GM19468 (cell line): ENCODE results near the gene TAF6.
A peak's percentile ranks its signal among the peaks of the same experiment; 100 is the strongest.

Experiments used
- ATAC-seq: cut with Tn5 transposase; IDR thresholded peaks from one replicate; pipeline ENCODE4 v1.9.1; 2021; ENCODE audit warnings: mild to moderate bottlenecking, moderate library complexity, moderate number of reproducible peaks; ENCODE audit not compliant: unreplicated experiment; ENCODE audit errors: extremely low read depth

Gene TAF6

DNA sequence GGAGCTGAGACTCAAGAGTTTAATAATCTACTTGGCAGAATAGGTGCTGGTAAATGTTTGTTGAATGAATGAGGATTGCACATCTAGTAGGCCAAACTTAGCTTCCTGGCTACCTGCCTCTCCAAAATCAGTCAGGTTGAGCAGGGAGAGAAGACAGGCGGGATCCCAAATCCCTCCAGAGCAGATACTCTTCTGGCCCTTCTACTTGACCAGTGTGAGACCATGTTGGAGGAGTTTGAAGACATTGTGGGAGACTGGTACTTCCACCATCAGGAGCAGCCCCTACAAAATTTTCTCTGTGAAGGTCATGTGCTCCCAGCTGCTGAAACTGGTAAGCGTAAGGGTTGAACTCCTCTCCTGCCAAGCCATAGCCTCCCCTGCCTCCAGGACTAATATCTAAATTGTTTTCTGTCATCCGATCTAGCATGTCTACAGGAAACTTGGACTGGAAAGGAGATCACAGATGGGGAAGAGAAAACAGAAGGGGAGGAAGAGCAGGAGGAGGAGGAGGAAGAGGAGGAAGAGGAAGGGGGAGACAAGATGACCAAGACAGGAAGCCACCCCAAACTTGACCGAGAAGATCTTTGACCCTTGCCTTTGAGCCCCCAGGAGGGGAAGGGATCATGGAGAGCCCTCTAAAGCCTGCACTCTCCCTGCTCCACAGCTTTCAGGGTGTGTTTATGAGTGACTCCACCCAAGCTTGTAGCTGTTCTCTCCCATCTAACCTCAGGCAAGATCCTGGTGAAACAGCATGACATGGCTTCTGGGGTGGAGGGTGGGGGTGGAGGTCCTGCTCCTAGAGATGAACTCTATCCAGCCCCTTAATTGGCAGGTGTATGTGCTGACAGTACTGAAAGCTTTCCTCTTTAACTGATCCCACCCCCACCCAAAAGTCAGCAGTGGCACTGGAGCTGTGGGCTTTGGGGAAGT lies 5.4 kb upstream of the TAF6 start:
- ATAC-seq: no peak

DNA sequence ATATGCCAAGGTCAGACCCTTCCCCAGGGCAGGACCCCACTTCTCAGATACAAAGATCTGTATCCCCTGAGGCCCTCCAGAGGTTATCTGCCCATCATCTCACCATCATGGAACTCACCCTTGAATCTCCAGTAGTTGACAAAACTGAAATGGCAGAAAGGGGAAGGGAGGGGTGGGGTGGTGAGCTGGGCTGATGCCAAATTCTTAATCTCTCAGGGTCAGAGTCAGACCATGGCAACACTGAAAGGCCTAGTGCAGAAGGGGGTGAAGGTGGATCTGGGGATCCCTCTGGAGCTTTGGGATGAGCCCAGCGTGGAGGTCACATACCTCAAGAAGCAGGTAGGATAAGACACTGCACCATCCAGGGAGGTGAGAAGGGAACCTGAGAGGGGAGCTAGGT lies 3.4 kb upstream of the TAF6 start:
- ATAC-seq: no peak

DNA sequence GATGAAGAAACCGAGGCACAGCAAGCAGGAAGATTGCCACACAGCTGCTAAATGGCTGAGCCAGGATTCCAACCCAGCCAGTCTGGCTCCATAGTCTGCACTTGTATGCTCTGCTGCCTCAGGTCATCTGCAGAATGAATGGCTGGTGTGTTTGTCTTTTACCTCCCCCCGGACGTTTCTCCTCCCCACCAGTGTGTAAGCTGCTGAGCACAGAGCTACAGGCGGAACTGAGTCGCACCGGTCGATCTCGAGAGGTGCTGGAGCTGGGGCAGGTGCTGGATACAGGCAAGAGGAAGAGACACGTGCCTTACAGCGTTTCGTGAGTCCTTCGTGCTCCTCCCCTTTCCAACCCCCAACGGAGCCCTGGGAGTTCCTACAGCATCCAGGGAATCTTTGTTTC lies 2.9 kb upstream of the TAF6 start:
- no peak for ATAC-seq

DNA sequence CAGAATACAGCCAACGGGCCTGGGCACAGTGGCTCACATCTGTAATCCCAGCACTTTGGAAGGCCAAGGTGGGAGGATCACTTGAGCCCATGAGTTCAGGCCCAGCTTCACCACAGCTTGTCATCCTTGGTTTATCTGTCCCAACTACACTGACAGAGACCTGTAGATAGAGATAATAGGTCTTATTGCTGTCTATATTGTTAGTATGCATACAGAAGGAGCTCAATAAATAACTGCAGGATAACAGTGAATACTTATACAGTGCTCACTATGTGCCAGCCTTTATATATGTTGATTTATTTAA lies 1.5 kb upstream of the TAF6 start:
- no peak for ATAC-seq

DNA sequence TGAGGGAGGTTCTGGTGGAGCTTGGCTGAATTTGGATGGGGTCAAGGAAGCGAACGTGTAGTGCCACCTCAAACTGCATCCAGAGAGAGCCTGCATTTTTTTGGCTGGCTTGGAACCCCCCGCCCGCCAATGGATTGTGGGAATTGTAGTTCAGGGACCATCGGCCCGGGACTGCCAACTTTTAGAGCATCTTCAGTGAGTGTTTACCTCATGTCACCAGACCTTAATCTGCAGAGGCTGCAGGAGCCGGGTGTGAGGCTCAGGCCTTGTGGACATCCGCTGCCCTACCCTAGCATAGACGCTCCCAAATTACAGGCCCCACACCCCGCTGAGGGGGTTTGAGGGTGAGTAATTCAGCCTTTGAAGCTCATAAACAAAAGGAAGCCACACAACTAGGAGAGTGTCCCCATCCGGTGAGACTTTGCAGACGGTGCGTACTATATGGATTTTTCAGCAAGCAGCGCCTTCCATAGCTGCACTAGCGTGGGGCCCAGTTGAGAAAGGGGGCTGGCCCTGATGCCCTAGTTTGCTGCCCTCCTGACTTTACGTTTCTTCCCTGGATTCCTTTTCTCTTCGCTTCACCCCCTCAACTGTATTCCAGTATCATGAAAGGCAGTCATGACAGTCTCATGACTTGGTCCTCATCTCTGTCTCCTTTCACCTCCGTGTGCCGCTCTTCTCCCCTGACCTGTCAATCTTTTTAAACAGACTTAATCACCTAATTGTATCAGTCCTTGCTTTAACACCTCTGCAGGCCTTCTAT lies 993 bp upstream of the TAF6 start:
- no peak for ATAC-seq

DNA sequence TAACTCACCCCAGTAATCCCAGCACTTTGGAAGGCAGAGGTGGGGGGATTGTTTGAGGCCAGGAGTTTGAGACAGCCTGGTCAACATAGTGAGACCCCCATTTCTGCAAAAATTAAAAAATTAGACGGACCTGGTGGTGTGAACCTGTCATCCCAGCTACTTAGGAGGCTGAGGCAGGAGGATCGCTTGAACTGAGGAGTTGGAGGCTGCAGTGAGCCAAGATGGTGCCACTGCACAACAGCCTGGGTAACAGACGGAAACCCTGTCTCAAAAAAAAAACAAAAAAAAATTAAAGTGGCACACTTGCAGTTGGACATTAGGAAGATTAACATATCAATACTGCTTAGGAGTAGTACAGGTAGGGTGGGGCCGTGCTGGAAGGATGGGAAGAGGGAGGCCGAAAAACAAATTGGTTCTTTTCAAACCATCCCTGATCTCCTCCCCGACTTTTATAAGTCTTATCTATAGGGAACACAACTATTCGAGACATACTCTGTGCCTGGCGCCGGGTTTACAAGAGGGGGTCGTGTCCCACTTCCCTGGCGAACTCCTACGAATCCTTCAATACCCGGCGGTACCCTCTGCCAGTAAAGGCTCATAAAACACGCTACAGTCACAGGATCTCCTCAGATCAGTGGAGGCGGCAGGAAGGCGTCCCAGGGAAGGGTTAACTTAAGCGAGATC lies 628 bp downstream of the TAF6 start:
- no peak for ATAC-seq

DNA sequence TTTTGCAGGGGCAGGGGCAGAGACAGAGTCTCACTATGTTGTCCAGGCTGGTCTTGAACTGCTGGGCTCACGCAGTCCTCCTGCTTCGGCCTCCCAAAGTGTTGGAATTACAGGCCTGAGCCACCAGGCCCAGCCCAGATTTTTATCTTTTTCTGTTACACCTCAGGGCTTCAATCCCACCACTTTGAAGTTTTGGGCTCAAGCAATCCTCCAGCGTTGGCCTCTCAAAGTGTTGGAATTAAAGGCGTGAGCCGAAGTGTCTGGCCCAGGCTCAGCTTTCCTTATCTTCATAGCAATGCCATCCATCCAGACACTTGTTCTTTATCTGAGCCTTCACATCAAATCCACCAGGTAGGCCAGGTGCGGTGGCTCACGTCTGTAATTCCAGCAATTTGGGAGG lies 4.1 kb downstream of the TAF6 start:
- no peak for ATAC-seq

DNA sequence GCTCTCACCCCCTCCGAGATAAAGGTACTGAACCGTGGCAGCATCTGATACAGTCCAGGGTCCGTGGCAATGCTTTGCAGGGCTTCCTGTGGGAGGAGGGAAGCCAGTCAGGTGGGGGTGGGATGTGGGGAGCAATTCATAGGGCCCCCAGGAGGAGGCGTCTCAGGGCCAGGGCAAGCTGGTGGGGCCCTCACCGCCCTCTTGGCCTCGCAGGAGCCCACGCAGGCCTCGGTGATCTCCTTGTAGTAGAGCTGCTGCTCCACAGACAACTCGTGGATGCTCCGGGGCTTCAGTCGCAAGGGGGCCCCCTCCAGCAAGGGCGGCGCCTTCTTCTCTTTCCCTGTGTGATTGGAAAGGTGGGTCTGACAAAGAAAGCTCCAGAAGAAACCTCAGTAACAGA lies 7.2 kb downstream of the TAF6 start:
- no peak for ATAC-seq

DNA sequence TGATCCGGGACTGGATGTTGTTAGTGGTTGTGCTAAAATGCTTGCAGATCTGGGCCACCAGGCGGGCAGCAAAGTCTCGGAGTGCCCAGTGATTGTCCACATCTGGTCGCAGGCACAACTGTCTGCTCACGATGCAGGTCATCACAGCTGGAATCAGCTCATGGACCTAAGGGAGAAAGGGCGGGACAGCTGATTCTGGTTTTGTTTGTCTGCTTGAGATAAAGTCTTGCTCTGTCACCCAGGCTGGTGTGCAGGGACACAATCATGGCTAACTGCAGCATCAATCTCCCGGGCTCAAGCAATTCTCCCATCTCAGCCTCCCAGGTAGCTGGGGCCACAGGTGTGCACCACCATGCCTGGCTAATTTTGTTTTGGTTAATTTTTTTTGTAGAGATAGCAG lies 8.0 kb downstream of the TAF6 start:
- no peak for ATAC-seq

DNA sequence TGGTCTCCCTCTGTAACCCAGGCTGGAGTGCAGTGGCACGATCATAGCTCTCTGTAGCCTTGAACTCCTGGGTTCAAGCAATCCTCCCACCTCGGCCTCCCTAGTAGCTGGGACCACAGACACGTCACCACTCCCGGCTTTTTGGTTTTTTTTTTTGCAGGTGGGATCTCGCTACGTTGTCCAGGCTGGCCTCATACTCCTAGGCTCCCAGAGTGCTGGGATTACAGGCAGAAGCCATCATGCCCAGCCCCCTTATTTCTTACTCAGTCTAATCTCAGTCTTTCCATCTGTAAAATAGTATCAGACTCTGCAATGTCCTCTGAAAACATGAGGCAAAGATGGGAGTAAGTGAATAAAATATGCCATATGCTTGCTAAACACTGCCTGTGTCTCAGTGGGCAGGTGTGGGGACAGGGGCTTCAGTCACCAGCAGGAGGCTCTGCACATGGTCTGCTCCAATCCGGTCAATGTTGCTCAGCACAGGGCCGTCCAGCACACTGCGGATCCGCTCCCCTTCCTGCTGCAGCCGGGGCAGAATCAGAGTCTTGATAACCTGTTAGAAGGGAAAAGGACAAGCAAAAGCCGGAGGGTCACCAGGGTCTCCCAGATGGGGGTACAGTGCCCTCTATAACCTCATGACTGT lies 9.5 kb downstream of the TAF6 start:
- ATAC-seq: no peak

DNA sequence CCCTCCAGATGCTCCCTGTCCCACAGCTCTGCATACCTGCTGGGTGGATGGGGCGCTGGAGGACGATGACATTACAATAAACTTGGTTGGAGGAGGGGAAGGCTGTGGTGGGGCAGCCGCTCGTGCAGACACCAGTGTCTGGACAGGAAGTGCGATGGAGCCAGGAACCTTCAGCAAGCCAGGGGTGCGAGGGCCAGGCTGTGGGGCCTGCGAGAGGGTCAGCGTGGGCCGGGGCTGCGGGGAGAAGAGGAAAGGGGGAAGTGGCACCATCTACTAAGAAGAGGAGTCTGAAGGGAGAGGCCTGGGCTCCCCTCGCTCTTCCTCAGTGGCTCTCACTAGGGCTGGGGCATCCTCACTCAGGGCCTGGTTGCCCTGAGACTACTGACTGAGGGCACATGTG lies 11.3 kb downstream of the TAF6 start:
- no peak for ATAC-seq

DNA sequence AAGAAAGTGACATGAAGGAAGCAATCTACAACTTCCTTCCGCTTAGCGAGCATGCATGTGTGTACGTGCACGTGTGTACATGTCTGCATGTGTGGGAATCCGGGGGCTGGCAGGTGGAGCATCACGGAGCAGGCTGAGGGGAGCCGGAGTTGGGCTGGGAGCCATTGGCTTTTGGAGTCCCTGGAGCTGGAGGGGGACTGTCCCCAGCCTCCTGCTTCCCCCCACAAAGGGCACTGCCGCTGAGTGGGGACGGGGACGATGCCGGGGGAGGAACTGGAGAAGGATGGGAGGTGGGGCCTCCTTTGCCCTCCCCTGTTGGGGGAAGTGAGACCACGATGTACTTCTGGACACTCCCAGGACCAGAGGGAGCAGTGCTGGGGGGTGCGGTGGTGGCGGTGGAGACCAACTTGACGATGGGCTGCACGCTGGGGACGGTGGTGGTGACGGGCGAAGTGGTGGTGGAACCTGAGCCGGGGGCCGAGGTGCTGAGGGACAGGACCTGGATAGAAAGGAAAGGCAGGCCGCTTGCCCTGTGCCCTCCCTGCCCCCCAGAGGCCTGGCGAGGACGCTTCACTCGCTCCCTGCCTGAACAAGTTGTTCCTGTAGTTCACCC lies 11.9 kb downstream of the TAF6 start:
- no peak for ATAC-seq

DNA sequence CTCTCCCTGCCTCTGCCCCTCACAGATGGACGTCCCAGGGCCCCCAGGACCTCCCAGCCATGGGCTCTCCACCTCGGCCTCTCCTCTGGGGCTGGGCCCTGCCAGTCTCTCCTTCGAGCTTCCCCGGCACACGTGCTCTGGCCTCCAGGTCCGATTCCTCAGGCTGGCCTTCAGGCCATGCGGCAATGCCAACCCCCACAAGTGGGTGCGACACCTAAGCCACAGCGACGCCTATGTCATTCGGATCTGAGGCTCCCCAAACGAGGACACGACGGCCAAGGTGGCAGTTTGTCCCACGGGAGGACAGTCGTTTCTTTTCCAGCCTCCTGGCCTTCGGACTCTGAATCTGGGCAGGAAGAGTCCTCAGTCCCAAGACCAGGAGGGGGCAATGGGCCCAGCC lies 12.5 kb downstream of the TAF6 start:
- ATAC-seq: no peak

DNA sequence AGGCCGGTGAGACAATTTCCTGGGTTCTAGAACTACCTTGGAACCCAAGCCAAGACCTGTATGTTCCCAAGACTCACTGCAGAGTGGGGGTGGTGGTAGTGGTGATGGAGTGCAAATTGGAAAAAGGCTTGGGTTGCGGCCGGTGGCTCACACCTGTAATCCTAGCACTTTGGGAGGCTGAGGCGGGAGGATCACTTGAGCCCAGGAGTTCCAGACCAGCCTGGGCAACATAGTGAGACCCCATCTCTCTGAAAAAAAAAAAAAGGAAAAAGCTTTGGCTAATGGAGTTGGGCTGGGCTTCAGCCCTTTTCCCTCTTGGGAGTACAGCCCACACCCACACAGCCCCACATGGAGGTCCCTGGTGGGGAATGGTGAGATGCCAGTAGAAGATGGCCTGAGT lies 13.6 kb downstream of the TAF6 start:
- no peak for ATAC-seq

DNA sequence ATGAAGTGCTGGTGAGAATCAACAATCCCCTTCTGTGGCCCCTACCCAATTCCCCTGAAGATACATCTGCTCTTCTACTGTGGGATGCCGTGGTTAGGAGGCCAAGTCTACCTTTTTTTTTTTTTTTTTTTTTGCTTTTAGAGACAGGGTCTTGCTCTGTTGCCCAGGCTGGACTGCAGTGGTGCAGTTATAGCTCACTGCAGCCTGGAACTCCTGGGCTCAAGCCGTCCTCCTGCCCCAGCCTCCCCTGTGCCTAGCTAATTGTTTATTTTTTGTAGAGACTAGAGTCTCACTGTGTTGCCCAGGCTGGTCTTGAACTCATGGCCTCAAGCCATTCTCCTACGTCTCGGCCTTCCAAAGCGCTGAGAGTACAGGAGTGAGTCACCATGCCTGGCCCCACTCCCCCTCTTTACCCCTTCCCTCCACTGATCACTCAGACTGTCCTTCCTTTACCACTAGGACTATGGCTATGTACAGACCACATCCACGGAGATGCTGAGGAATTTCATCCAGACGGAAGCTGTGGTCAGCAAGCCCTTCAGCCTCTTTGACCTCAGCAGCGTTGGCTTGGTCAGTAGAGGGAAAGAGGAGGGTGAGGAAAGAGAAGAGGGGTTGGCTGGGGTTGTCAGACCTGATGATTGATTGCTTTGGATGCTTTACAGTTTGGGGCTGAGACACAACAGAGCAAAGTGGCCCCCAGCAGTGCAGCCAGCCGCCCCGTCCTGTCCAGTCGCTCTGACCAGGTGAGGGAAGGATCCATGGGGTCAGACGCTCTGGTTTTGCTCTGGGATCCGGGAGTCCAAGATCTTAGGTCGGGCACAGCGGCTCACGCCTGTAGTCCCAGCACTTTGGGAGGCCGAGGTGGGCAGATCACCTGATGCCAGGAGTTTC lies 16.0 kb downstream of the TAF6 start:
- no peak for ATAC-seq

DNA sequence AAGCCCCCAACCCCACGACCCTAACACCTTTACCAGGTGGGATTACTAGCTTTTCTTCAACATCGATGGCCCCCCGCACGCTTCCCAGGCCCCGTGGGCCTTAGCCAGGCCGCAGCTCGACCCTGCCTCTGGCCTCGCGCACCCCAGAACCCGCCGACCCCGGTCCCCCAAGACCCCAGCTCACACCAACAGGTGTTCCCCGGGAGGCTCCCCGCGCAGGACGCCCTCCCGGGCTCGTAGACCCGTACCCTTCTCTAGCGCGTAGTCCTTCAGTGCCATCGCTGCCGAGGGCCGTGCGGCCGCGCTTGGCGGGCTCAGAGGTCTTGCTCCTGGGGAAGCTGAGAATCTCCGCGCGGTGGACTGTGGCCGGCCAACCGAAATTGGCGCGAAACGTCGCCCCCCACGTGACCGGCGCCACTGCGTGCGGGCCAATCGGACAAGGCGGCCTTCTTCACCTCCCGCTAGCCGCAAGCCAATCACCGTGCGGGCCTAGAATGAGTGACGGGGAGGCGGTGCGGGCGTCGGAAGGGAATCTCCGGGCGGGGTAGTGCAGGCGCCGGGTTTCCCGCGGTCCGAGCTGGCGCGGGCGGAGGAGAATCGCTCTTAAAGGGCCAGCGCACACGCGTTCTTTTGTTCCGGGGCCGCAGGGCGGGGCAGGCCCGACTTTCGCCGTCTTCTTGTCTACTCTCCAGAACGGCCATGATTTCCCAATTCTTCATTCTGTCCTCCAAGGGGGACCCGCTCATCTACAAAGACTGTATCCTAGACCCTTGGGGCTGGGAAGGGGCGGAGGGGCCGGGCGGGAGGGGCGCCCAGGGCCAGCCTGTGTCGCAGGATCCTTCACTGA lies 17.9 kb downstream of the TAF6 start, which contains the start of the genes AP4M1 and MCM7:
Gene AP4M1, plus strand, starts transcription at position 628 of the 847 bp plus-strand sequence. Its CDS starts 72 bp downstream, at position 700.
Gene MCM7, minus strand, starts transcription at position 382 of the 847 bp plus-strand sequence. Its CDS starts 103 bp downstream, at position 279.
- peak; percentile 58 for ATAC-seq

DNA sequence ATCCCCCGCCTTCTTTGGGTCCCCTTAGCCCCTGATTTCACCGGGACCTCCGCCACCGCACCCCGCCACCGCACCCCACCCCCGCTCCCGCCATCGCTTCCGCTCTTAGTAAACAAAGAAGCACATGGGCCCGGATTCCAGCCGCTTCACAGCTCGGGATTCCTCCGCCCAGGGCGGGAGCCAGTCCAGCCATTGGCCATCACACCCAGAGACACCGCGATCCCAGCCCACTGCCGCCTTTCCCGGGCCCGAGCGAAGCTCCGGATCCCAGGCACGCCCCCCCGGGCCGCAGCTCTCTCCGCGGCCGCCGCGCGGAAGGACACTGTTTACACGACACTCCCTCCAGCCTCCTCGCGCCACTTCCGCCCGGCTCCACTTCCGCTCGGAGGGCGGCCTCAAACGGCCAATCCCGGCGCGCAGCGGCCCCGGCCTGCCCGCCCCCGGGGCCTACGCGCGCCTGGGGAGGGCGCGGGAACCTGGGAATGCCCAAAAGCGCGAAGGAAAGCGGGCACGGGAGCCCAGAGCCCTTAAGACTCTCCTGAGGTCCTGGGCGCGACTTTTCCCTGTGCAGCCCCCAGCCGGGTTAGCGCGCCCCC lies 18.6 kb downstream of the TAF6 start:
- peak; percentile 33 for ATAC-seq

DNA sequence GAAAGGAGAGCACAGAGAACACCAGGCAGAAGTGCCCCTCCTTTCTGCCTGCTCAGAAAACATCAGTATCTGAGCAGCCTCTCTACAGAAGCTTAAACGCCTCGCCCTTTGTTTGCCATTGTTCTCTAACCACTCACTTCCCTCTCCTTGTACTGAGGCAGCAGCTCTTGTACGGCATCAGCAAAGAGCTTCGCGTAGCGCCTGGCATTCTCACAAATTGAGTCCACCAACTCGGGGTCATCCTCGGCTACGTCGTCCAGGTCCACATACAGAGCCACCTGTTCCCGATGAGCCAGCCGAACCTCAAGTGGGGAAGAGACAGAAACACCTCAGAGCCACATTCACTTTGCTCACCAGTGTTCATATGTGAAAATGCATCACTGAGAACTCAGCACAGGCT lies 19.7 kb downstream of the TAF6 start:
- ATAC-seq: no peak
